Stimulated activated CD4-positive, alpha-beta T cell treated with anti-CD3 and anti-CD28 coated beads, Interleukin-2, amount 100 ng/mL, for 24 hours (primary cell): ENCODE data around the gene TMEM54.

ENCODE experiments used
- DNase-seq, 2 donors: peaks; one replicate each; pipeline ENCODE4 v3.0.0-alpha.2; 2020

The TMEM54 gene

DNA sequence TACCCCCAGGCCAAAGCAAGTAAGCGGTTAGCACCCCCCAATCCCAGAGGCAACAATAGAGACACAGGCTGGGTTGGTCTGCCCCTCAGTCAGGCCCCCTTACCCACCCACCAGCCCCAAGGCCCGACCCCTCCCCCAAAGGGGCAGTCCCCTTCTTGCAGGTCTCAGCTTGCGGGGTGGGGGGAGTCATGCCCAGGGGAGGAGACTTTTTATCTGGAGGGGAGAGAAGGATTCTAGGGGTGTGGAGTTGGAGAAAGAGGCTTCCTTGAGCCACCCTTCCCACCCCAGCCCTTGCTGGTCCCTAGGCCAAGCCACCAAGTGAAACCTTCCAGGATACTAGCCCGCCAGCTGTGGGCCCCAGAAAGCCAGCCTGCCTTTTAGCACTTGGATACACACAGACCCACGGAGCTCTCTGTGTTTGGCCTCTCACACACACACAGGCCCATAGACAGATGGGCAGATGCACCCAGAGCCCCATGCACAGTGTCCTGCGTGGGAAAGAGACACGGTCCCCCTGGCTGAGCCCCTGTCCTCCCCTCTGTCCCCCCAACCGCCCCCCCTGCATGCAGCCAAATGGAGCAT is 7.1 kb downstream of the TMEM54 start:
- DNase-seq = no peak

DNA sequence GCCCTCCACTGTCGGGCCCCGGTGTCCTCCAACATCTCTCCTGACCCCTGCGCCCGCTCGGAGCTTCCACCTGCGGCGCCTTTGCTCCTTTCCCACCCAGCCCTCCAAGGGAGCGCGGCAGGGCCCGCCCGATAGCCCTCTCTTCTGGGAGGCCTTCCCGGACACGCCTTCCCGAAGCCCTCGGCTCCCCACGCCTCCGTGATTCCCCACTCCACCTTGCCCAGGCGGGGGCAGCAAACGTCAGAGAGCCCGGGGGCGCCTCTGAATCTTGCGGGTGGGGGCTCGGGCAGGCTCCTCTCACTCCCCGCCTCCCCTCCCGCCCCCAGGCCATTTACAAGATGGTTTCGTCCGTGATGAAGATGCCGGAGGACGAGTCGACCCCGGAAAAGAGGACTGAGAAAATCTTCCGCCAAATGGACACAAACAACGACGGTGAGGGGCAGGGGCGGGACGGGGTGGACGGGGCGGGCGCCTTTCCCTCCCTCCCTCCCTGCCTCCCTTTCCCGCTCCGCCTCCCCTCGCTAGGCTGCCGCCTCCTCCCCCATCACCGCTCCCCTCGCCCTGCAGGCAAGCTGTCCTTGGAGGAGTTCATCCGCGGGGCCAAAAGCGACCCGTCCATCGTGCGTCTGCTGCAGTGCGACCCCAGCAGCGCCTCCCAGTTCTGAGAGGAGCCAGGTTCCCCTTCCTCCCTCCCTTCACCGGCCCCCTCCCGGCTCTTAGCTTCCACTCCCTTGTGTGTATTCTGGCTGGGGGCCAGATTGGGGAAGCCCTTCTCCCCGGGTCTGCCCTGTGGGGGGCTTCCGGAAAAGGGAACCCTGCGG is 7.8 kb downstream of the TMEM54 start:
- DNase-seq = peak in 1 of 2 donors; percentile 33

DNA sequence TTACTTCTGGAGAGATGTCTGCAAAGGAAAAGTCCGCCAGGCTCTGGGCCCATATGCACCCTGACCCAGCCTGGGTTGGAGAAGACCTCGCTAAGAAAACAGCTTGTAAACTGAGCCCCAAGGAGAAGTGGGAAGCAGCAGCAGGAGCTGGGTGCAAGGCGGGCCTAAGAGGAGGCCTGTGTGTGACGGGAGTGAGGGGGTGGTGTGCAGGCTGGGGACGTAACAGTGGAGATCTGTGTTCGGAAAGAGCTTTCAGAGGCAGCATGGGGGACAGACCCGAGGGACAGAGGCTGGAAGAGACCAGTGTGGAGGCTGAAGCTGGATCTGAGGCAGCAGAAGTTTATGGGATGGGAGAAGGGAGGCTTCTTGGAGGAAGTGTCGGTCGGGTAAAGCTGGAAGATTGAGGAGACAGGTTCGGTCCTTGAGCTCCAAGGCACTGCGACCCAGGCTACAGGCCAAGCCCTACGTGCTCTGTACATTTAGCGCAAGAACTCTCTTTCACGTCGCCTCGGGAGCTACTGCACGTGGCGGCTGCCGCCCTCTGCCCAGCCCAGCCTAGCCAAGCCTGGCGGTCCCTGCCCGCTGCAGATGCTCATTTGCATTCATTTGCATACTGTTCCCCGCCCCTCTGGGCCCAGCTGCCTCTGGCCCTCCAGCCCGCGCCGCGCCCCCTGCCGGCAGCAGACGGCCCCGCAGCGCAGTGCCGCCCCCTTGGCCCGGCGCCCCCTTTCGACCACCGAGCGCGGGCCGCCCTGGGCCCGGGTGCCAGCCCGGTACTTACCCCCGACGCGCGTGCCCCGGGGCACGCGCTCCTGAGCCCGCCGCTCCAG is 8.6 kb downstream of the TMEM54 start:
- peak; percentile 39 to 66 for DNase-seq

DNA sequence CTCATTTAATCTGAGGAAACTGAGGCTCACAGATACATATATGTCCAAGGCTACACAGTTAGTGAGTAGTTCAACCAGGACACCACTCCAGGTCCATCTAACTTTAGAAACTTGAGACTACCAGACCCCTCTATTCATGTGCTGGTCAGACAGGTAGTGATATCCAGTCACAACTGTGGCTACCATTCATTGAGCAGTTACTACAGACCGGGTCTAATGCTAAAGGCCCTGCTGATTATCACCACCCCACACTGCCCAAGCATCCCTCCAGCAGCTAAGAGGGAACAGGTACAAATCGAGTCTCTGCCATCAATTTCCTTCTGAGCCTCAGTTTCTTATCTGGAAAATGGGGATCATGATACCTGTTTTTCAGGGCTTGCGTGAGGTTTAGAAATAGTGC is 9.6 kb downstream of the TMEM54 start:
- DNase-seq = no peak

DNA sequence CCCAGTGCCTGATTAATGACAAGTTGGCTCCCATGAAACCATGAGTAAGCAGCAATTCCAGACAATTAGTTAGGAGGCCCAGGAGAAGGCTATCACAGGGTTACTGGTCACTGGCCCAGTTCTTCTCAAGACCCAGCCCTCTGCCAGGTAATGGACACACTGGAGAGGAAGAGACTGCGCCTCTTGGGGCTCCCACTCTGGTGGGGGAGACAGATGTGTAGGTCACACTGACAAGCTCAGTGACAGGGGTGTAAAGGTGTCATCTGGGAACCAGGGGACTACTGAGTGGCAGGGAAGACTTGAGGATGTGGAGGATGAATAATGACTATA is 10.0 kb downstream of the TMEM54 start:
- no peak for DNase-seq

DNA sequence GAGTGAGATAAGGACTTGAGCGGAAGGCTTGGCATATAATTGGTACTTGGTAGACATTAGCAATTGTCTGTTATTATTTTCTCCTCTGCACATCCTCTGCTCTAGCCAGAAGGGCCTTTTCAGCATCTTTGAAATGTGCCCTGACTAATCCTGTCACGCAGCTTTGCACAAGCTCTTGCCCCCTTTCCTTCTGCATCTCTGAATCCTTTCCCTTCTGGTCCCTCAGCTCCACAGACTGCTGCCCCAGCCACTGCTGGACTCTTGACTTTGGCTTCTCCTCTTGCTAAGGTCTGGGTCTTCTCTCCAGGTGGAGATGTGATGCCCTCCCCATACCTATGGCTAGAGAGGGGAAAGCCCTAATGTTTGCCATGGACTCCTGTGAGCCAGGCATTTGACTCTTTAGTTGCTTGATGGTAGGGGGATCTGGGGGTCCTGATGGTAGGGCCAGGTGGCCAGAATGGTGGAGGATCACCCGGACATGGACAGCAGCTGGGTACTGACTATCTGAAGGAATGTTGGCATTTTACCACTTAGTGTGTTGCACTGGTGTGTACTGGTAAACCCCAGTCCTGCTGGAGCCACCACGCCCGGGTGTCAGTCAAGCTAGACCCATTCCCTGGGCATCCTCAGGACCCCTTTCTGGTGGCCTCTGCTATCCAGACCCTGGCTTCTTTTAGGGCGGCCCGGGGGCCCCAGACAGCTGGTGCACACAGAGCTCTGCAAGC is 10.5 kb downstream of the TMEM54 start:
- no peak for DNase-seq

DNA sequence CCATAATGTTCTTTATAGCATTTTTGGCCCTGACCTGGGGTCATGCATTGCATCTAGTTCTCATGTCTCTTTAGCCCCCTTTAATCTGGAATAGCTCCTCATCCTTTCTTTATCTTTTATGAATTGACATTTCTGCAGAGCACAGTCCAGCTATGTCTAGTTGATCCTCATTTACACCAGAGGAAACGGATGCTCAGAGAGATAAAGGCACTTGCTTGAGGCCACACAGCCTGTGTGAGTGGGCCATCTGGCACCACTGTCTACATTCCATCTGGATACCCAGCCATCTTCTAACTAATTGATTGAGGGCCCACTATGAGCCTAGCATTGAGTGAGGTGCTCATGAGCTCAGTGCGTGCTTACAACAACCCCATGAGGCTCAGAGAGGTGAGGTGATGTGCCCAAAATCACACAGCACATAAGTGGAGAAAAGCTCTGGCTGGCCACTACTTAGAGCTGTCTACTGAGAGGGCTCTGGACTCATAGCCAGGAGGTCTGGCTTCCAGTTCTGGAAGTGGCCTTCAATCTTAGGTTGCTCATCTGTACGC is 11.4 kb downstream of the TMEM54 start:
- no peak for DNase-seq

DNA sequence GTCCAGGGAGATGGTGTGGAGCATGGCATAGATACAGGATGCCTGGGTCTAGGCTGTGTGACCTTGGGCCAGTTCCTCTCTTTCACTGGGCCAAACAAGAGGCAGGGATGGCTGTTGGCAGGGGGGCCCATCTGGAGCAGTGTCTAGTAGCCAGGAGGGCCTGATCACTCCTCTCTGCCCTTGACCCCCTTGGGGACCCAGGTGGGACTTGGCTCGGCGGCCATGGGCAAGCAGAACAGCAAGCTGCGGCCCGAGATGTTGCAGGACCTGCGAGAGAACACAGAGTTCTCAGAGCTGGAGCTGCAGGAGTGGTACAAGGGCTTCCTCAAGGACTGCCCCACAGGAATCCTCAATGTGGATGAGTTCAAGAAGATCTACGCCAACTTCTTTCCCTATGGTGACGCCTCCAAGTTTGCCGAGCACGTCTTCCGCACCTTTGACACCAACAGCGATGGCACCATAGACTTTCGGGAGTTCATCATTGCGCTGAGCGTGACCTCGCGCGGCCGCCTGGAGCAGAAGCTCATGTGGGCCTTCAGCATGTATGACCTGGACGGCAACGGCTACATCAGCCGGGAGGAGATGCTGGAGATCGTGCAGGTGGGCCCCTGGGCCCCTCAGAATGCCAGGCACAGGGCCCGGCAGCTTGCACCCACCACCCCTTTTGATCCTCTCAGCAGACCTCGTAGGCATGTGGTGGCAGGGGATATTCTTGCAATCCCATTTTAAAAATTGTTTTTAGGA is 12.3 kb downstream of the TMEM54 start:
- no peak for DNase-seq

DNA sequence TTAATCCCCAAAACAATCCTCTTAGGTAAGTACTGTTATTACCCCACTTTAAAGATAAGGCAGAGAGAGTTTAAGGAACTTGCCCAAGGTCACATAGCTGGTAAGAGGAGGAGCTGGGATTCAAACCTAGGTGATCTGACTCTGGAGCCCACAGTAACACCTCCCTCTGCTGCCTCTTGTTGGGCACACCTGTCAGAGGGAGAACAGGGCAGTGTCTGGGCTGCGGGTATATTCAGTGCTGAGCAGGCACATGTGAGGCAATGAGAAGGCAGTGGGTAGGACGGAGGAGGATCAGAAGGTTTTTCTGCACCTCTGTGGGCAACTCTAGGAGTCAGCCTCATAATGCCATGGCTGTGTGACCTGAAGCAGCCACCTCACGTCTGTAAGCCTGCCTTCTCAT is 13.1 kb downstream of the TMEM54 start:
- DNase-seq = no peak

DNA sequence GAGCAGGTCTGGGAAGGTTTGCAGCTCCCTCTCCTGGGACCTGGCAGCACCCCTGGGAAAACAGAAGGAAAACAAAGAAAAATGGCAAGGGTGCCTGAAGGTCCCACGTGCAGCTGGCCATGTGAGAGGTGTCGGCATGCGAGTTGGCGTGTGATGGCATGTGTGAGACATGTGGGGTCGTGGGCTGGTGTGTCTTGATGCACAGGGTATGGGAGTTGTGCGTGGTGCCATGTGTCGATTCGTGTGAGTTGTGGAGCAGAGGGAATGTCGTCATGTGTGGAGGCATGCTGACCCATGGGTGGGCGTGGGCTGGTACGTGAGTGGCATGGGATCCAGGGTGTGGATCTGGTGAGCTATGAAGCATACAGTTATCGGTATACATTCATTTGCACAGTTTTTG is 13.6 kb downstream of the TMEM54 start:
- DNase-seq = no peak

DNA sequence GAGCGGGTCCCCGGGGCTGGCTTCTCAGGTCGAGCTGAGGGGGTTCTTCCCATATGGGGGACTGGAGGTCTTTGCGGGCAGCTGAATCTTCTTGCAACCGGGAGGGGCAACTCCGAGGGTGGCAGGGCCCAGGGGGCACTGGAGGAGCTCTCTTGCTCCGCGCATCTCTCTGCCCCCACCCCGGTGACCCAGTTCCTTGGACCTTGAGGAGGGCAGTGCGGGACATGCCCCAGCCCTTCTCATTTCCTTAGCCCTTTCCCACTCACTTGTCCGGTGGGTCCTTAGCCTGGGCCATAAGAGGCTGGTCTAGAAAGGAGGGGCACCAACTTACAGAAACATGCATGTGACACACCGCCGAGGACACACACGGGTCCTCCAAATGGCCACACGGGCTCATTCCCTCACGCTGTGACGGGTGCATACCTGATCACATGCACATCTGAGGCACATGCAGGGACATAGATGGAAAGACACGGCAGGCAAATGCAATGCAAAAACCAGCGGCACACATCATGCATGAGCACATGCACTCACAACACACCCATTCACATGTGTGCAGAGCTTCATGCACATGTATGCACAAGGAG is 14.3 kb downstream of the TMEM54 start:
- no peak for DNase-seq

DNA sequence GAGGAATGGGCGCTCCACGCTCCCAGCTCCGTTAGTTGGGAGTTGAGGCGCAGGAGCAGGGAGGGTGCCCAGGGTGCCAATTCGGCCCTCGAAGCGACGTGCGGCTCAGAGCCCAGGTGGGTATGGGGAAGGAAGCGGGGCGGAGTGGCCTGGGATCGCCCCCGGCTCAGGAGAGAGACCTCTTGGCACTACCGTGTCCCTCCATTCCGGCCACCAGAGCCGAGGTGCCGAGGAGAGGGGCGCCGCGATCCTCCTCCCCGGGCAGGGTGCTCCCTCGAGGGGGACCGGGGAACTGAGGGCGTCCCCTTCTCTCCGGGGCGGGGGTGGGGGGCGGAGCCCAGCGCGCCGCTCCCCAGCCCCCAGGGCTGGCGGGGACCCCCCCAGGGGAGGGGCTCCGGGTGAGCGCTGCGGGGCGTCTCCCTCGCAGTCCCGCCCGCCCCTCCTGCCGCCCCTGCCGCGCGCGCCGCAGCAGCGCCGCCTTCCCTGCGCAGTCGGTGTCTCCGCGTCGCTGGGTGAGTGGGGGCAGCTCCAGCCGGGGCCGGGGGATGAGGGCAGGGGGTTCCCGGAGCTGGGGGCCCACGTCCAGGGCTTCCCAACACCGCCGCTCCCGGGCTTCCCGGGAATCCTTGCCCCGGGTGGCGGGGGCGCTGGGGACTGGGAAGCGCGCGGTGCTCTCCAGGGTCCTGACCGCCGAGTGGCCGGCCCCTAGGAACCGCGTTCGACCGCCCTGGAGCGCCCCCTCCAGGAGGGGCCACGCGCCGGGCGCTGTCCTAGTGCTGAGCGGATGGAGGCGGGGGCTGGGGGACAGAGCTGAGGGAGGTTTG is 15.0 kb downstream of the TMEM54 start, which contains the start of gene HPCA:
Gene HPCA, plus strand, starts transcription at position 488 of the 824 bp plus-strand sequence. CDS start 2,408 bp downstream, outside the sequence.
- peak; percentile 31 to 58 for DNase-seq

DNA sequence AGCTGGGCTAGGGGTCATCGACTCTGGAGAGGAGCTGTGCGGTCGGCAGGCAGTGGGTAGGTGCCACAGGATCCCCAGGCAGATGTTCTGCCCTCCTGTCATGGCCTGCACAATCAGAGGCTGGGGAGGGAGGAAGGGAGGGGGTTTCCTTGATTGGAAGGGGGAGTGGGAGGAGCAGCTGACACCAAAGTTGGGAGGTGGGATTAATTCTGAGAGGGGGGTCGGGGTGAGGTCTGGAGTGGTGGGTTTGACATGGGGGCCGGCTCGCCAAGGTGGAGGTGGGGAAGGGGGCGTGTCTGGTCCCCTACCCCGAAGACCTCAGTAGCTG is 15.5 kb downstream of the TMEM54 start:
- no peak for DNase-seq

DNA sequence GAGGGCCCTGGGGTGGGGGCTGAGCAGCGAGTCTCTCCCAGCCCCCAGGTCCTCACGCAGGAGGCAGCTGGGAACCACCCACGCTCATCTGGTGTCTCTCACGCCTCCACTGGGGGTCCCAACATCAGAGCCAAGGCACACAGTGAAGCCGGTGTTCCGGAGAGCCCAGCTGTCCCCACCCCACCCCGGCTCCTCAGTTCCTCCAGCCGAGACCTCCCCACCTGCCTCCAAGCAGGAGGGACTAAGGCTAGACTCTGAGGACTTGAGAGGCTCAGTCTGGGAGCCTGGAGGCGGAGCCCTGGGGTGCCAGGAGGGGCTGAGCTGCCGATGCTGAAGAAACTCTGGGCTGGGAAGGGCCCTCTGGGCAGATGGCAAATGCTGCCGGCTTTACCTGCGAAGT is 16.5 kb downstream of the TMEM54 start:
- no peak for DNase-seq

DNA sequence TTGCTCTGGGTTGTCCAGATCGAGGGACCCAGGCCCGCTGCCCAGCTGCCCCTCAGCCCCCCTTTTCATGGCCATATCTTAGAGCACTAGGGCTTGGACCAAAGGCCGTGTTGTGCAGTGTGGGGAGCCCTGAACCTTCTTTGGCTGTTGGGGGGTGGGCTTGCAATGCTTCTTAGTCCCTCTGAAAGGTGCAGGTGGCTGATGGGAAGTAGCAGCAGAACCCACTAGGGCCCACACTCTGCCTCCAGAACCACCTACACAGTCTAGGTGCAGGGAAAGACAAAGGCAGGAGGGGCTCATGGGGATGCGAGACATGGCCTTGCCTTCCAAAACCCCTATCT is 17.2 kb downstream of the TMEM54 start:
- no peak for DNase-seq

DNA sequence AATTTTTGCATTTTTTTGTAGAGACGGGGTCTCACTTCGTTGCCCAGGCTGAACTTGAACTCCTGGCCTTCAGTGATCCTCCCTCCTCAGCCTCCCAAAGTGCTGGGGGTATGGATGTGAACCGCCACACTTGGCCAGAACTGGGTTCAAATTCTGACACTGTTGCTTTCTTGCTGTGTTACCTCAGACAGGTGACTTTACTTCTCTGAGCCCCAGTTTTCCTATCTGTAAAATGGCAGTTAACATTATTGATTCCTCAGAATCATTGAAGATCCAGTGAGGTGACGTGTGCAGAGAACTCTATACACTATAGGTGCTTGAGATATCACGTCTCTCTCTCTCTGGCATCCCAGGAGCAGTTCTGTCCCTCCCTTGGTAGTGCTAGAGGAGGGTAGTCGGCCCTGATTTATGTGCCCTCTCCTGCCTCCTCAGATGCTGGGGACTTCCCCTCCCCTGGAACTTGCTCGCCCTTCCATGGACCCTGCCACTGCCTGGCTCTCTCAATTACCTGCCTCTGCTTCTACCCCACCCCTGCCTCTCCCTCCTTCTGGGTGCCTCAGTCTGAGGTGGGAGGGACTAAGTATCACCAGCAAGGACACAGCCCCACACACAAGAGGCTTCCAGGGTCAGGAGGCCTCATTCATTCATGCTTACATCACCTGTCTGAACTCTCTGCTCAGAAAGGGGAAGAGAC is 17.7 kb downstream of the TMEM54 start:
- DNase-seq = no peak

DNA sequence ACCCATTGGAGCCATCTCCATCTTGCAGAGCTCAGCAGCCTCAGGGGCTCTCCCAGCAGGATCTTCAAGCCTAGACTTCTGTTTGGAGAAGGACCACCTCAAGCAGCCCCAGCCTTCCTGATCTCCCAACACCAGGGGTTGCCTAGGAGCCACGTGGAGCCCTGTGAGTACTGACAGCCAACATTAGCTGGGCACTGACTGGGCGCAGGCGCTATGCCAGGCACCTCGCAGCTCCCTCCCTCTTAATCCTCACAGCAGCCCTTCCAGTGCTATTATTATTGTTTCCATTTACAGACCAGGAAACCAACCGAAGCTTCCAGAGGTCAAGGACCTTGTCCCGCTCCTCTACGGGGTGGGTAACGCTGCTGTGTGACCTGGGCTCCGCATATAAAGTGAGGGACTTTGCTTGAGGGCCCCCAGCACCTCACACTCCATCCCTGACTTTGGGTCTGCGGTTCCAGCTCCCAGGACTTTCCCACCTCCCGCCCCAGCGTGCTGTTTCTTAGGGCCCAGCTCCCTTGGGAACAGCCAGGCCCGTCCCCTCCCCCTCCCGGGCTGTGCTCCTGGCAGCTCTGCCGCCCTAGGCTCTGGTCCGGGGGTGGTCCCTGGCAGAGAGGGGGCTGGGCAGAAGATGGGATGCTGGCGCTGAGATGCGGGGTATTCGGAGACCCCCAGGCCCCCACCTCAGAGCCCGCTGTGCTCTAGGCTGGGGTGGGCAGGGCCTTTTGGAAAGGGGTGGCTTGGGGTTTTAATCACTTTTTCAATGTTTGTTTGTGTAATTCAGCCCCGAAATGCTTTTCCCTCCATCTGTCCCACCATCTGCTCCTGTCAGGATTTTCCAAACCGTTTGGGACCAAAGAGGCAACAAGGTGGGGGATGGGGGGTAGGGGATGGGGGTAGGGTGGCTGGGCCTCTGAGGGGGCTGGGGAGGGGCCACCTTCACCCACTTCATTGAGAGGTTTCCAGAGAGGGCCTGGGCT is 19.0 kb downstream of the TMEM54 start:
- no peak for DNase-seq

DNA sequence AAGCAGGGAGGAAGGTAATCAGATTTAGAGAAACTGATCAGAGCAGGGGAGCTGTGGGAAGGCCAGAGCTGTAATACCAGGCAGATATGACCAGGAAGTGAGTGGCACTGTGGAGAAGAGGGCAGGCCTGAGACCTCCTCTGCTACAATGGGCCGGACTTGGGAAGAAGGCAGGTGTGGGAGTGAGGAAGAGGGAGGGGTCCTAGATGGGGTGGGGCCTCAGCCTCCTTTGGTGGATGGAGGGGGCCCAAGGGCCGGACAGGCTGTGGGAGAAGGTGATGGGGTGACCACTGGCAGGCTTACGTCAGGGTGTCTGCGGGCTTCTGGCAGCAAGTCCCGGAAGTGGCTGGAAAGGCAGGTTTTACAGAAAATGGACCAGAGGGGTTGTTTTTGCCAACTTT is 19.9 kb downstream of the TMEM54 start:
- no peak for DNase-seq

DNA sequence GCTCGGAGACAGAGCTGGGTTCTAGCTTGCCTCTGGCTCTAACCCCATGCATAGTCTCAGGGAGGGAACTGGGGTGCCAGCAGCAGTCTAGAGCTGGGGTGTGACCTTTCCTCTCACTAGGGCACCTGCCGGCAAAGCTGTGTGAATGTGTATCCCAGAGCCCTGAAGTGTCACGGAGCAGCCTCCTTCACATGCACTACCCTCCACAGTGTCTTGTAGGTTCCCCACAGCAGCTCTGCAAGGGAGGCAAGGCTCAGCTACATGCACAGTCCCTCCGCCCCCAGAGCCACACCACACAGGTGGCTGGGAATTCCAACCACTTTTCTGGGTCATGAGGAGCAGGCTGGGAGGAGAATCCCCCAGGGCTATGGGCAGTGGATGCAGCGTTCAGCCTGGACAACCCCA is 22.6 kb downstream of the TMEM54 start:
- DNase-seq = no peak
